ENCODE data around the gene RGMA. TPM values are rescaled to one million over a fixed set of nuclear protein-coding genes. Genes with fewer than 3 reads are reported as not detected.

The RGMA gene
- total RNA-seq, 1 experiment from 2014 or later, result 5.5 TPM

DNA sequence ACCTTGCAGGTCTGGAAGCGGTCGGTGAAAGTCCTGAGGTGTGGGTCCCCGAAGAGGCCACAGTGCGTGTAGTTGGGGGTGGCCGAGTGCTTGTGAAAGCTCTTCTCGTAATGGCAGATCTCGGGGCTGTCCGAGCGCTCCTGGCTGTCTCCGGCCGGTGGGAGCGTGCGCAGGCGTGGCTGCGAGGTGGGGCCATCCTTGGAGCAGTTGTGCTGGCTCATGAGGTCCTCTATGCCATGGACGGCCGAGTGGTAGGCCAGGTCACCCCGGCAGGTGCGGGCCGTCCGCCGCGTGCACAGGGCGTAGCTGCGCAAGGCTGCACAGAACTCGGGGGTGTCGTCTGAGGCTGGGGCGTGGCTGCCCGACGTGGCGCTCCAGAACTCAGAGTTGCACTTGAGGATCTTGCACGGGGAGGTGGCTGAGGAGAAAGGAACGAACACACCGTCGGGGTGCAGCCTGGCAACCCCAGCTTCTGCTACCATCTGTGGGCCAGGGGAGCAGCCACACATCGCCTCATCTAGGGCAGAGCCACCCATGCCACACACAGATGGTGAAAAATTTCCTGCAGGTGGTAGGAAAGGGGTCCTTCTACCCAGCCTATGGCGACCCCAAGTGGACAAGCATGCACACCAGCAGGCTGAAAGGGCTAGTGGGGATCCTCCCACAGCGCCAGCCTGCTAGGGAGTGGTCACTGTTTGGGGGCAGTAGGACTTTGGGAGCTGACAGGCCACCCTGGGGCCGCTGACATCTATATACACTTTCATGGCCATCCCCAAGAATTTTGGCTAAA, 36.7 kb downstream of the RGMA start:
- Histone ChIP-seq H3K4me2 (ENCODE audit: low read length) (no peak overlapping the region), H3K9me2 (ENCODE audit: insufficient read depth) (no peaks in the 10 kb centered on the region), H3K4me3 (replicated peaks in 1 of 2; ENCODE audit: low read depth in 1 of 2, low read length in 2 of 2) (no peak overlapping the region), H3K27me3 (ENCODE audit: insufficient read depth, low read length) (no peaks in the 10 kb centered on the region), H3K9ac (ENCODE audit: low read length) (no peak overlapping the region), H3K79me2 (ENCODE audit: insufficient read depth, low read length) (no peaks in the 10 kb centered on the region), H3K9me3 (ENCODE audit: control insufficient read depth in 1 of 2, insufficient read depth in 1 of 2, low read depth in 1 of 2, low read length in 2 of 2) (no peaks in the 10 kb centered on the region), H3K4me1 (ENCODE audit: control insufficient read depth in 1 of 2, insufficient read depth in 2 of 2, low read length in 2 of 2) (no peaks in the 10 kb centered on the region), H2AFZ (ENCODE audit: low read depth, low read length, poor library complexity, severe bottlenecking) (no peak overlapping the region), H3K27ac (ENCODE audit: low read depth, low read length) (no peak overlapping the region), H4K20me1 (ENCODE audit: insufficient read depth) (no peaks in the 10 kb centered on the region), H3K36me3 (ENCODE audit: control insufficient read depth in 1 of 2, insufficient read depth in 2 of 2, low read length in 2 of 2) (no peaks in the 10 kb centered on the region)
- ChIA-PET CTCF (no interaction called here), RAD21 (ENCODE audit: low non-redundant PET in 1 of 2, low total read pairs in 2 of 2, uncharacterized antibody in 2 of 2, unreplicated experiment in 2 of 2) (no interaction called here), POLR2A (no interaction called here)
- BruUV-seq (replicated peaks), result no TSS peak
- TF ChIP-seq SIN3A (IDR thresholded peaks at IDR 0.05; ENCODE audit: low read depth) (no peak), EZH2 (IDR thresholded peaks at IDR 0.05) (no peak), POLR2AphosphoS5 (IDR thresholded peaks at IDR 0.05; ENCODE audit: low read depth, low read length) (no peak), SRF (IDR thresholded peaks at IDR 0.05; ENCODE audit: low read depth) (no peak), POLR2A (IDR thresholded peaks at IDR 0.05; ENCODE audit: borderline replicate concordance, extremely low read depth, insufficient read depth, insufficient read length) (no peak), JUND (IDR thresholded peaks at IDR 0.05) (no peak), TCF7L2 (IDR thresholded peaks at IDR 0.05; ENCODE audit: borderline replicate concordance, extremely low read depth, insufficient read depth, insufficient read length) (no peak), RAD21 (IDR thresholded peaks at IDR 0.05; ENCODE audit: low read depth) (peak; percentile 56), SP1 (IDR thresholded peaks at IDR 0.05; ENCODE audit: low read depth) (no peak)
- TF ChIP-seq, protein P1, sequence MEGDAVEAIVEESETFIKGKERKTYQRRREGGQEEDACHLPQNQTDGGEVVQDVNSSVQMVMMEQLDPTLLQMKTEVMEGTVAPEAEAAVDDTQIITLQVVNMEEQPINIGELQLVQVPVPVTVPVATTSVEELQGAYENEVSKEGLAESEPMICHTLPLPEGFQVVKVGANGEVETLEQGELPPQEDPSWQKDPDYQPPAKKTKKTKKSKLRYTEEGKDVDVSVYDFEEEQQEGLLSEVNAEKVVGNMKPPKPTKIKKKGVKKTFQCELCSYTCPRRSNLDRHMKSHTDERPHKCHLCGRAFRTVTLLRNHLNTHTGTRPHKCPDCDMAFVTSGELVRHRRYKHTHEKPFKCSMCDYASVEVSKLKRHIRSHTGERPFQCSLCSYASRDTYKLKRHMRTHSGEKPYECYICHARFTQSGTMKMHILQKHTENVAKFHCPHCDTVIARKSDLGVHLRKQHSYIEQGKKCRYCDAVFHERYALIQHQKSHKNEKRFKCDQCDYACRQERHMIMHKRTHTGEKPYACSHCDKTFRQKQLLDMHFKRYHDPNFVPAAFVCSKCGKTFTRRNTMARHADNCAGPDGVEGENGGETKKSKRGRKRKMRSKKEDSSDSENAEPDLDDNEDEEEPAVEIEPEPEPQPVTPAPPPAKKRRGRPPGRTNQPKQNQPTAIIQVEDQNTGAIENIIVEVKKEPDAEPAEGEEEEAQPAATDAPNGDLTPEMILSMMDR (IDR thresholded peaks at IDR 0.05 in 2 of 3, conservative IDR thresholded peaks at IDR 0.05 in 1 of 3; ENCODE audit: borderline replicate concordance in 1 of 3, insufficient read depth in 1 of 3, low read depth in 2 of 3, low read length in 2 of 3), result peak; percentile 32 to 41 (median 41); a peak in 5 of 6 replicates
- ATAC-seq (peak; percentile 80), DNase-seq (ENCODE audit: low read depth, low spot score) (no peak)
- intact Hi-C loops (cut with micrococcal nuclease), result no loop called here
